M059J (cell line): Measurements from ENCODE around the gene PDZD2. TPM values are rescaled to one million over a fixed set of nuclear protein-coding genes. Genes with fewer than 3 reads are reported as not detected.
"Not testable (repeated sequence)": the region's sequence is repeated elsewhere in the genome, so short reads cannot be mapped to it uniquely, and the experiment has no call there.

Experiments
- DNase-seq: peaks from one replicate; pipeline ENCODE4 v3.0.0-alpha.2; 2012; ENCODE audit warnings: low read depth
- total RNA-seq: library from RNA; depleted of rRNA; stranded (reverse); fragments of >200 nt; shearing (Covaris generic); gene quantifications from 2 replicates; pipeline ENCODE4 v1.2.3, GENCODE V29; 2014

PDZD2 gene
- total RNA-seq, 1 experiment from 2014 or later: 7.1 TPM

DNA sequence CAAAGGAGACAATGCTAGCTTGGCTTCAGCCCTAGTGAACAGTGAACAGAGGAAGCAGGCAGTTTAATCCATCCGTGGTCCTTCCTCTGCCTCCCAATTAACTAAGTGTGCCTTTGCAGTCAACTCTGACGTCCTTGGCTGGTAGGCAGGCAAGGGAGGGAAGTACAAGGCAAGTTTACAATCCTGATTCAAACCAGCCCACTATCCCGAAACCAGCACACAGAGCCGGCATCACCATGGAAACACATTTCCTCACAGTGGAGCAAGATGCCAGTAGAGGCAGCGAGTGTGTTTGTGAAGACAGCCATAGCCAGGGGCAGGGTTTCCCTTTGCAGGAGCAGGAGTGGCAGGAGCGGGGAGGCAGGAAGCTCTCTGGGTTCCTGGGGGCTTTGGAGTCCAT is 461.3 kb downstream of the PDZD2 start:
- no peak for DNase-seq

DNA sequence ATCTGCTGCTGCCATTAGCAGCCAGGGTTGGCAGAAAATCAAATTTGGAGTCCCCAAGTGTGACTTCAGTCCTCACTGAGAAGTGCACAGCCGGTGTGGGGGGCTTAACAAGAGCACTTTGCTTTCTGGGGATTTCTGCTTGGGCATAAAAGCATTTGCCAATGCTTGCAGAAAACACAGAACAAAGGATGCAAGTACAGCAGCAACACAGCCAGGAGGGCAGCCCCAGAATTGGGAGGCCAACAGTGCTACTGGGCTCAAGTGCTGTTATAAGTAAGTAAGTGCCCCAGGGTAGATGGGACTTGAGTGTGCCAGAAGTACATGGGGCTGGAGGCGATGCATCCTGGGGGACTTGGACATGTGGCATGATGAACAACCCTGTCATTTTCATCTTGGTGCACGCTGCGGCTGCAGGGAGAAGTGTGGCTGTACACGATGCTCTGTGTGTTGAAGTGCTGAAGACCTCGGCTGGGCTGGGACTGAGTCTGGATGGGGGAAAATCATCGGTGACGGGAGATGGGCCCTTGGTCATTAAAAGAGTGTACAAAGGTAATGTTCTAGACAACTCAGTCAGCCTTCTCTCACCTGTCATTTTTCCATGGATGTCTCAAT is 461.9 kb downstream of the PDZD2 start:
- no peak for DNase-seq

DNA sequence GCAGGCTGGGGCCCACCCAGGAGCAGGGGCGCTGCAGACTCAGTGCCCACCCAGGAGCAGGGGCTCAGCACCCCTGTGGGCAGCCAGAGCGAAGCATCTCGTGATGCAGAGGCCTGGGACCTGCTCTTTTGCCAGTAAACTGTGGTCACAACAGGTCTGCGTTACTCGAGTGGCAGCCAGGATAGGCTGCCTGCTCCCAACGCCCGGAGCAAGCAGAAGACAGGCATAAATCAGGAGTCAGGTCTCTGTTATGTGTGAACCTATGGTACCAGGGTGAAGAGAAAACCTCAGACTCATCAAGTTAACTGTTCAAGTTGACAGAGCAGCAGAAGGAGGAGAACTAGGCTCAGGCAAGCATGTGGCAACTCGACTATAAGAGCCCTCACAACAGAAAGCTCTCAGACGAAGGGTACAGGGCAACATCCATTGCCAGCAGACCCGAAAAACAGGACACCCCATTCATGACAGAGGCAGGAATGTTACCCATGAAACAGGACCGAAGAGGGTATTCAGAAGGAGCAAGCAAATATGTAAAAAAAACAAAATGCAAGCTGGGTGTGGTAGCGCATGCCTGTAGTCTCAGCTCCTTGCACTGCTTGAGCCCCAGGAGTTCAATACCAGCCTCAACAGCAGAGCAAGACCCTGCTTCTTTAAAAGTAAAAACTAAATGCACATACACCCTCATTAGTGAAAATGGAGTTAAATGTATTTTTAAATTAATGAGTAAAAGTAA is 463.5 kb downstream of the PDZD2 start:
- no peak for DNase-seq

DNA sequence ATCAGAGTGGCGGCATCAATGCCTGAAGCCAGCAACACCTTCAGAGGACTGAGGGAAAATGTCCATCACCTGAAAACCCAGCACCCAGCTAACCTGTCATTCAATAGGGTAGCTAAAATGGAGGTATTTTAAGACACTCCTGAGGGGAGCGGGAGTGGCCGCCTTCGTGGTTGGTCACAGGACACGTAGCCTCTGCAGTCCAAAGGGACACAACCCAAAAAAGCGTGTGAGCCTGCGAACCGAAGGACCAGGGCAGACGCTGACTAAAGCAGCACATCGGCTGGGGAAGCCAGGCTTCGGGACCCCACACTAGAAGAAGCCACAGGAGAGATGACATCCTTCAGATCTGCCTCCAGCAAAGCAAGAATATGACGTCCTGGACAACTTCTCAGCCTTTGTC is 464.6 kb downstream of the PDZD2 start:
- no peak for DNase-seq

DNA sequence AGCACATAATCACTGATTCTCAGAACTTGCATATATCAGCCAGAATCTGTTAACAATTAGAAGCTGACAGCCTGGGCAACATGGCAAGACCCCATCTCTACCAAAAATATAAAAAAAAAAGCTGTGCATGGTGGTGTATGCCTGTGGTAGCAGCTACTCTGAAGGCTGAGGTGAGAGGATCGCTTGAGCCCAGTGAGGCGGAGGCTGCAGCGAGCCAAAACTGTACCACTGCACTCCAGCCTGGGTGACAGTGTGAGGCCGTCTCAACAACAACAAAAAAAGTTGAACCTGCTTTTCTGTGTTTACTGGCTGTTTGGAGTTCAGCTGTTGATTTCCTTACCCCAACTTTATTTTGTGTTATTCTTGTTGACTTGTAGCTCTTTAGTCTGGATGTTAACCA is 468.4 kb downstream of the PDZD2 start:
- no peak for DNase-seq

DNA sequence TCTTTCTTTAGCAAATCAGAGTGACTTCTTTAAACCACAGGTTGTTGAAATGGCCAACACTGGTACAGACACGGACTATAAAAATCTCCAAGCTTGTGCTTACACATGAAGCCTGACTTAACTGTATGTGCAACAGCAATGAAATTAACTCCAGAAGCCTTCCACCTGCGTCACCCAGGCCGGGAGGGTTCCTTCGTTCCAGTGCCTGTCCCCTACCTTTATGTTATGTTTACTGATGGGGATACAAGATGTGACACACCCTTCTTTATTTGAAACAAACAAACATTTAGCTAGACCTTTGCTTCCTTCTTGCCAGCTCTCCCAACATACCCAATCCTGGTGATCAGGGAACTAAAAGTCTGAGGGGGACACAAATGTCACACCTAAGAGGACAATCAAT is 469.2 kb downstream of the PDZD2 start:
- no peak for DNase-seq

DNA sequence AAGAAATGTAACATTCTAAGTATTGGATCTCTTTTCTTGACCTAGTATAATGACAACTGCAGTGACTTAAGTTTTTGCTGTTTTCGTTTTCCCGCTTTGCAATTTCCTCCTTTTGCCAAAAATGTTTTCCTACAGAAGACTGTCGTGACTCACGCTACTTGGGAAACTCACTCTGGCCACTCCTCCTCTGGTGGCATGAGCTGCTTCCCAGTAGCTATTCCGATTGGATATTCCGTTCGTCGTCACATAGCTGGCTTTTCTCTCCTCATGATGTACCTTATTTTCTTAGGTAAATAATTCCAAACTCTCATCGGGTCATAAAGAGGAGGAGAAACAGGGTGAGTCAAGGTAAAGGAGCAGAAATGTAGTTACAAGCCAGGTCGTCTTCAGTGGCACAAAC is 470.3 kb downstream of the PDZD2 start:
- DNase-seq: no peak

DNA sequence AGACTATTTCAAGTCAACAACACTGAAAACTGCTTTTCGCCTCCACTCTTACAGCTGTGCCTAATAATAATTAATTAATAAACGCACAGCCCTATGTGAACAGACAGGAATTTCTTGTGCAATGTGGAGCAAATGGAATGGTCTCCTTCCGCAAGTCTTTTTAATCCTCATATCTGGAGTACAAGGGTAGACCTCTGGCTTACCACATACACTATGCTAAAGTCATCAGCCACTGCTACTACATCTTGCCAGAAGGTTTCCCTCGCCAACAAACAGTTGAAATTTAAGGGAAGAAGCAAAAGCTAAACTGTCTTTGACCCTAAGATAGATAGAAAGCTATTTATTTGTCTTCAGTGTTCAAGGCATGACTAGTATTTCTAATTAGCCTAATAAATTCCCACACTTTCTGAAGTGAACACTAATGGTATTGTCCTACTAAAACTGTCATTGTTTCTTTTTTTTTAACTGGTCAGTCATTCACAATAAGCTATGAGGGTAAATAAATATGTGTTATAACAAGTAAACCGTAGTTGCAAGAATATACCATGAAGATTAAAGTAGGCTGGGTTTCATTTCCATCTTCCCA is 471.3 kb downstream of the PDZD2 start:
- DNase-seq: no peak

DNA sequence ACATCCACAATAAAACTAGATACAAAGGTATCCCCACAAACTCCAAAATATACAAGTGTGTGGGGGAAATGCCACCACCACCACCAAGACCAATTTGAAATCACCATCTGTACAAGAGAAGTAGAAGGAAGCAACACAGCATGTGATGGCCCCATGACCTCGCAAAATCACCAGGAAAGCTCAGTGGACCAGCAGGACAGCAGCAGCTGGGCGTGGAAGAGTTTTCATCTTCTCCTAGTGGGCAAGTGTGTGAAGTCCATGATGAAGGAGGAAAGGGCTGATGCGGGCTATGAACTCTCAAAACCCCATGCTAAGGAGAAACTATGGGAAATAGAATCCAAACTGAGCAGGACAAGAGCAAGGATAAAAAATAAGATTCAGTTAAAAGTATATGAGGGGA is 477.1 kb downstream of the PDZD2 start:
- DNase-seq: peak; percentile 14

DNA sequence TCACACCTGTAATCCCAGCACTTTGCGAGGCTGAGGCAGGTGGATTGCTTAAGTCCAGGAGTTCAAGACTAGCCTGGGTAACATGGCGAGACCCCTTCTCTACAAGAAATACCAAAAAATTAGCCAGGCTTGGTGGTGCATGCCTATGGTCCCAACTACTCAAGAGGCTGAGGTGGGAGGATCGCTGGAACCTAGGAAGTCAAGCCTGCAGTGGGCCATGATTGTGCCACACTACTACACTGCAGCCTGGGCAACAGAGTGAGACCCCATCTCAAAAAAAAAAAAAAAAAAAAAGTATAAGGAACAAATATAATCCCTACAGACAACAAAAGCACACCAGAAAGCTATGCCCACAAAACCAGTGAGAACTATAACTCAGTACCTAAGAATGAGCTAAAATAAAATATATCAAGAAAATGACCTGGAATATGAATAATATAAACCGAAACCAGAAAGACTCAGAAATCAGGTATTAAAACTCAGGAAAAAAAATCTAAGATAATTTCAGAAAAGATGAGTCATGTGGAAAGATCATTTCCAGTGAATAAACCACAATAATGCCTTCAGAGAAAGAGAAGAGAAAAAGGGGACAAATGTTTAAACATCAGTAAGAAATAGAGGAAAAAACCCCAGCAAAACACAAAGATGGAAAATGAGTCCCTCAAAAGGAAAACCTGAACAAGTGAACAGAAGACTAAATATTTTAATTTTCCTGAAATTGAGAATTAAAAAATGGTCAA is 477.8 kb downstream of the PDZD2 start:
- peak; percentile 15 for DNase-seq

DNA sequence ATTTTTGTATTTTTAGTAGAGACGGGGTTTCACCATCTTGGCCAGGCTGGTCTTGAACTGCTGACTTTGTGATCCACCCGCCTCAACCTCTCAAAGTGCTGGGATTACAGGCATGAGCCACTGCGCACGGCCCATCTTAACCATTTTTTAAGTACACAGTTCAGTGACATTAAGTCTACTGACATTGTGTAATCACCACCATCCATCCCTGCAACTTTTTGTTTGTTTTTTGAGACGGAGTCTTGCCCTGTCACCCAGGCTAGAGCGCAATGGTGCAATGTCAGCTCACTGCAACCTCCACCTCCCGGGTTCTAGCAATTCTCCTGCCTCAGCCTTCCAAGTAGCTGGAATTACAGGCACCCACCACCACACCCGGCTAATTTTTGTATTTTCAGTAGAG is 480.0 kb downstream of the PDZD2 start:
- not testable (repeated sequence) for DNase-seq

DNA sequence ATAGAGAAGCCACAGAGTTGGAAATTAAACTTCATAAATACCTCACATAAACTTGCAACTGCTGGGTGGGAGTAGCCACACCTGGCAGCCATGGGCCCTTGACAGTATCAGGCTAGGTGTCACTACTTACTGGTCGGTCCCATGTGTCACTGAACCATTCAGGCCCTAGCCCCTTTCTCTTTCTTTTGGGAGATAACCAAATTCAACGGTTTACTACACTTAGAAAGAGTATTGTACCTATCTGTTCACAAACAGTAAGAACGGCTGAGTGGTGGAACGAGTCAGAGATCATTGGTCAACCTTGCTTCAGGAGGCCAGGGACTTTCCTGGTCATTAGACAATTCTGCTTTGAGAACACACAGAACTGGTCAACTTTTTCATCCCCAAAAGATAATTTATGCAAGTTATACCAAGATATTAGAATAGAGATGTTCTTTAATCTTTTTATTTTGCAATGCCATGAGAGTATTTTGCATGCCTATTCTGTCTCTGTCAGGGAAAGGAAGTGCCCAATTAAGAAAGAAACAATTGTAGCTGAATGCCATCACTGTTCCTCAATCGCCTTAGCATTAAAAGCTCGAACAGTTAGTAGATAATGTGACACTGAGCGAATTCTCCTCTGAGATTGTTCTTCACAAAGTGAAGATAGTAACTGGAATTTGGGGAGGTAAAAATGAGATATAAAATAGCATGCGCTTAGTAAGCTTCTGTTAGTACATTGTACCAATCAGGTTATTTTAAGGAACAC is 484.3 kb downstream of the PDZD2 start:
- DNase-seq: no peak

DNA sequence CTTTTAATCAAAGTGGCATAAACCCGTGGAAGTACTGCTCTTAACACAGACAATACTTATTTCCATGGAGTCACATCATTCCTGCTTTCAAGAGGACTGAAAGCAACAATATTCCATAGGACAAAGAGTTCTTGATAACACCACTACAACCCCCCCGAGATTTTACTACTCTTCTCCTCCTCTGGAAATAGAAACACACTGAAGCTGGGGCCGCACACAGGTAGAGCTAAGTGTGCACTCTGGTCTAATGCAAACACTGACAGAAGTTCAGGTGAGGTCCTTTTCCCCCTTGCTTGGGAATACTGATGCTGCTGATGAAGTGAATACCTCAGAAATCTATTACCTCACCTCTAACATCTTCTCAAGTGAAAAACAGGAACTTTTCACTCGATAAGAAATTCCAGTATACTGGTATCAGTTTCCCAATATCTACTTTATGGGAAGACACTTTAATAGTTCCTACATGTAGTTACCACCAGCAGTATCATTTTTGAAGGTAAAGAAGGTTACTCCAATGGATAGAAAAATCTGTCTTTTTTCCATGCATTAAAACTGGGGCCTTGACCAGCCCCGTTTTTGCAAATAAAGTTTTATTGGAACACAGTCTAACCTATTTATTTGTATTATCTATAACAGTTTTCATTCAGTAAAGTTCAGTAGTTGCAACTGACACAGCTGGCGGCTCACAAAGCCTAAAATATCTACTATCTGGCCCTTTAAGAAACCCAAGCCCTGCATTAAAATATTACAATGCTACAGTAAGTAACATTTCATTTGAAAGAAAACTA is 485.2 kb downstream of the PDZD2 start:
- DNase-seq: no peak

DNA sequence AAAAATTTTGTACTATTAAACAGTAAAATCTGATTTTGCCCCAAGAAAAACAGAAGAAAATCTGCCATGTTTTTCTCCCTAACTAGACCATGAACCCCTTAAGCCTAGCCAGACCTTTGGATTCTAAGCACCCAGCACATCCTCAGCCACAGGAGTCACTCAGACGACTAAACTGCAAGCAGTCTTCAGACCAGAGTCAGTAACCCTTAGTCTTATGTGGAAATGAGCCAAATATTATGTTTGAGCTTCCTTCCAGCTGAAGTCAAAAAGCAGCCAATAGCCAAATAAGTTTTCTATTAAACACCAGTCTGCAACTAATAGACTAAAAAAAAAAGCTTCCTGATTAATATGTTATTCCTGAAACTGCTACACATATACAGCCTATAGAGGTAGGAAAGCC is 487.8 kb downstream of the PDZD2 start:
- no peak for DNase-seq

DNA sequence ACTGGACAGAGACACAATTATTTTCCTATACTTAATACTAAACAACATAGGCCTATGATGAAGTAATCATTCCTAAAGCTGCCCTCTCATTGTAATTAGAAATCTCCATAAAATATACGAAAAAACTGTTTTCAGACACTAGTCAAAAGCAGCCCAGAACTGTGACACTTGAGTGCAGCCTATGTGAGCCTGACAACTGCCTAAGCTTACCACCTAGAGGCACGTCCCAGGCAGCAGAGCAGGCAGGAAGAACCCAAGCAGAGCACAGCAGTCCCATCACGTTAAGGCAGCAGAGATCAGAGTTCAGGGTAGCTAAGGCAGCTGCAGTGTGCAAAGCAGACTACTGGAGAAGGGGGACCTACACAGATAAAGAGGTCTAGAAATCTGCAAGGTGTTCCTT is 488.8 kb downstream of the PDZD2 start:
- DNase-seq: no peak

DNA sequence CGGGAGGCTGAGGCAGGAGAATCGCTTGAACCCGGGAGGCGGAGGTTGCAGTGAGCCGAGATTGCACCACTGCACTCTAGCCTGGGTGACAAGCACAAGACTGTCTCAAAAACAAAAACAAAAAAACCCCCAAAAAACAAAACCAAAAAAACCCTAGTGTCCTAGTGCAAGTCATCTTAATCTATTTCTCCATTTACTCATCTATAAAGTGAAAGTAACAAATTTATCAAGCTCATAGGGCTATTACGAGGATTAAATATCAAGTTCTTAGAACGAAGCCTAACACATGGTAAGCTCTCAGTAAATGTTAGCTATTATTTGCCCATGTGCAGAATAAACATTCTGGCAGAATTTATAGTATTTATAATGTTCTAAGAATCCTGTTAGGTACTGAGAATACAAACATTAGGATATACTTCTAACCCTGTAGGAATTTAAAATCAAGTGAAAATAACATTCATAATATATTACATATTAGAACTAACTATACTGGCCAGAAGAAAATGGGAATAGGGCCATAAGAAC is 490.2 kb downstream of the PDZD2 start:
- no peak for DNase-seq

DNA sequence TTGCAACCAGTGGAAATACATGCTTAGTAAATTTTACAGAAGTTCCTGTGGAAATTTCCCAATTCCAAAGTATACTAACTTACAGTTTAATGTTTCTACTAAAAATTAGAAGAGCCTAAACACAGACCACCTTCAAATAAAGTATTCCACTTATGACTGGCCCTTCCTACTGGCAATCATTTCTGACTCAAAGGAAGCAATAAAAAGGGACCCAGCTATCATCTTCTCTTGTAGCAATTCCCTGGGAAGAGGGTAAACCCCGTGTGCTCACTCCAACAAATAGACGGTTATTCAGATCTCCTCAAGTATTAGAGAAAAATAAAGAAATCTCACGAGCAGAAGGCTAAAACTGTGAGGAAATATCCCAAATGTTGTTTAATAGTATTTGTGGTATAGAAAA is 491.9 kb downstream of the PDZD2 start:
- DNase-seq: no peak

DNA sequence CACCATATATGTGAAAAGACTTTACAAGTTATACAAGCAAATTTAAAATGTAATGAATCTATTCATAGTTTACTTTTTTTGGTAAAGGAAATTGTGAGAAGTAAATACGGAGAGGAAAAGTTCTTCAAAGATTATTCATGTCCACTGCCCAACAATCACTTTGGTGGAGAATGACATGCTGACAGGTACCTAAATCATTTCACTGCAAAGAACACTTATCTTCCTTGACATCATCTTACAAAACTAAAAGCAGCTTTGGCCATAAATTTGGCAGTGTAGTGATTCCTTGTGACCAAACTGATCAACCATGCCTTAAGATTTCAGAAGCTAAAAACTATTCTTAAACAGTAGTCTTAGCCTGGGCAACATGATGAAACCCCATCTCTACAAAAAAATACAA is 492.7 kb downstream of the PDZD2 start:
- no peak for DNase-seq

DNA sequence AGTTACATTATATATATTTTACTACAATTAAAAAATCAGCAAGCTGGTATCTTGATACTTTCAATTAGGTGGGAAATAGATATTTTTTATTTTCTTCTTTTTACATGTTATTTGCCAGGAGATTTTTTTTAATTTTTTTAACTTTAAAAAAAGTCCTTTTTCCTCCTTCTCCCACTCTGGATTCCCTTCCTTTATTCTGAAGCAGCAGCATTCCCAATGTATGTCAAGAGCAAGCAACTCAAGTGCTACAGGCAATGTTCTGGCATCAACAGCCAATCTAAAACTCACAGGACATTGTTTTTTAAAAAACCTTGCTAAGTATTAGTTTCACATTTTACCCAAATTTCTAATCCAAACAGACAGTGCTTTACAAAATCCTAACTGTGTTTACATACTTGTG is 493.8 kb downstream of the PDZD2 start:
- DNase-seq: no peak

DNA sequence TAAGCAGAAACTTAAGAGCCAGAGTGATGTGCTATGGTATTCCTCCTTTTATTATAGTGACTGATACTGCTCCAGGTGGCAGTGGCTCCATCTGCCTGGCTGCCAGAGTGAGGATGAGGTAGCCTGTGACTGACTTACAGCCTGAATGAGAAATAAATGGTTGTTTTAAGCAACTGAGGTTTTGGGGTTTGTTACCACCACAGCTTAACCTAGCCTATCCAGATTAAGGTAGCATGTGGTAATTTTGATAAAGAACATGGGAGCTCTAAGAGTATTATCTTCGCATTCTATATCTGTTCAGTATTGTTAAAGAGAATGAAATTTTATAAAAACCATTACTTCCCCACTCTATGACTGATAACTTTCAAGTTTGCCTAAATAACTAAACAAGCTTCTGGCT is 496.2 kb downstream of the PDZD2 start:
- DNase-seq: no peak

DNA sequence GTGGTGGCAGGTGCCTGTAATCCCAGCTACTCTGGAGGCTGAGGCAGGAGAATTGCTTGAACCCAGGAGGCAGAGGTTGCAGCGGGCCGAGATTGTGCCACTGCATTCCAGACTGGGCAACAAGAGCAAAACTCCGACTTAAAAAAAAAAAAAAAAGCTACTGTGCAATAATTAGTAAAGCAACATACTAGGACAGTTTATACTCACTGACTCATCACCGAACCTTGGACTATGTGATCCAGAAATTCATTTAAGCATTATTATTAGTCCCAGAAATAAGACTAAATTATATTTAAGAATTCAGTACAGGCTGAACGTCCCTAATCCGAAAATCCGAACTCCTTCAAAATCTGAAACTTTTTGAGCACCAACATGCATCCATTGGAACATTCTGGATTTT is 497.4 kb downstream of the PDZD2 start:
- no peak for DNase-seq
